HK-2 (cell line): ENCODE results near the gene SLC35A5.

Source experiments
- DNase-seq: peaks from one replicate; pipeline ENCODE4 v3.0.0-alpha.2; 2018; ENCODE audit not compliant: unreplicated experiment

SLC35A5 gene

GRCh38 chr3:112572701-112573100, 10.9 kb downstream of the SLC35A5 start:
- no peak for DNase-seq

- no peak for DNase-seq
These were observed 17.4 kb downstream of the SLC35A5 start for GRCh38 chr3:112579232-112579631.

GRCh38 chr3:112579697-112580096, 17.9 kb downstream of the SLC35A5 start:
- DNase-seq, result no peak

- no peak for DNase-seq
These were observed 20.5 kb downstream of the SLC35A5 start for GRCh38 chr3:112582244-112582874.

- no peak for DNase-seq
These were observed 21.3 kb downstream of the SLC35A5 start for GRCh38 chr3:112583105-112583504.

GRCh38 chr3:112585782-112586181, 23.9 kb downstream of the SLC35A5 start:
- no peak for DNase-seq

GRCh38 chr3:112587336-112587735, 25.5 kb downstream of the SLC35A5 start:
- no peak for DNase-seq

GRCh38 chr3:112593258-112593657, 31.4 kb downstream of the SLC35A5 start:
- no peak for DNase-seq

GRCh38 chr3:112594856-112595255, 33.0 kb downstream of the SLC35A5 start:
- DNase-seq, result no peak

- DNase-seq, result no peak
These were observed 36.1 kb downstream of the SLC35A5 start for GRCh38 chr3:112597945-112598344.

GRCh38 chr3:112598731-112599130, 36.9 kb downstream of the SLC35A5 start:
- DNase-seq, result no peak

- DNase-seq, result no peak
These were observed 40.5 kb downstream of the SLC35A5 start for GRCh38 chr3:112602217-112602838.

GRCh38 chr3:112604536-112604935, 42.7 kb downstream of the SLC35A5 start:
- no peak for DNase-seq

GRCh38 chr3:112605285-112605684, 43.4 kb downstream of the SLC35A5 start:
- DNase-seq, result no peak

GRCh38 chr3:112606098-112606497, 44.3 kb downstream of the SLC35A5 start:
- no peak for DNase-seq

- DNase-seq, result no peak
These were observed 46.0 kb downstream of the SLC35A5 start for GRCh38 chr3:112607863-112608262.

- no peak for DNase-seq
These were observed 48.3 kb downstream of the SLC35A5 start for GRCh38 chr3:112610121-112610520.

GRCh38 chr3:112611752-112612515, 50.1 kb downstream of the SLC35A5 start:
- DNase-seq, result no peak

- DNase-seq, result no peak
These were observed 54.3 kb downstream of the SLC35A5 start for GRCh38 chr3:112615989-112616731.

GRCh38 chr3:112617285-112617684, 55.4 kb downstream of the SLC35A5 start:
- DNase-seq, result no peak

GRCh38 chr3:112619295-112619694, 57.5 kb downstream of the SLC35A5 start:
- no peak for DNase-seq

GRCh38 chr3:112623213-112623612, 61.4 kb downstream of the SLC35A5 start:
- no peak for DNase-seq
